ENCODE data around the gene RWDD1. TPM values are rescaled to one million over a fixed set of nuclear protein-coding genes. Genes with fewer than 3 reads are reported as not detected.
A peak's percentile ranks its signal among the peaks of the same experiment; 100 is the strongest.

Gene RWDD1
- total RNA-seq, 1 experiment from 2014 or later = 22.9 TPM

DNA sequence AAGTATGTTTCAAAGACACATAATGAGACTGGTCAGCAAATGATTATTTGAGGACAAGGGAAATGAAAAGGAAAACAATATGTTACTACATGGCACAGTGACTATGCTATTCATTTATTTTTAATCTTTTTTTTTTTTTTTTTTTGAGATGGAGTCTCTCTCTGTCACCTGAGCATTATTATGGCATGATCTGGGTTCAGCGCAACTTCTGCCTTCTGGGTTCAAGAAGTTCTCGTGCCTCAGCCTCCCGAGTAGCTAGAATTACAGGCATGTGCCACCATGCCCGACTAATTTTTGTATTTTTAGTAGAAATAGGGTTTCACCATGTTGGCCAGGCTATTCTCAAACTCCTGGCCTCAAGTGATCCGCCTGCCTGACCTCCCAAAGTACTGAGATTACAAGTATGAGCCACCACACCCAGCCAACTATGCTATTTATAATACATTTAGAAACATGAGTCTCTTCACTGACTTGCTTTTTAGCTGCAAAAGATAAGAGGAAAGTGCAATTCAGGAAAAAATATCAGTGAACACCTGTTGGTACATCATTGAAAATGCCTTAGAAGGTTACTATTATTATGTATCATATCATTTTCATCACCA, 14.4 kb upstream of the RWDD1 start:
- no TSS peak for BruUV-seq (replicated peaks)
- H3K27ac ChIP-seq = no peak overlapping the region

DNA sequence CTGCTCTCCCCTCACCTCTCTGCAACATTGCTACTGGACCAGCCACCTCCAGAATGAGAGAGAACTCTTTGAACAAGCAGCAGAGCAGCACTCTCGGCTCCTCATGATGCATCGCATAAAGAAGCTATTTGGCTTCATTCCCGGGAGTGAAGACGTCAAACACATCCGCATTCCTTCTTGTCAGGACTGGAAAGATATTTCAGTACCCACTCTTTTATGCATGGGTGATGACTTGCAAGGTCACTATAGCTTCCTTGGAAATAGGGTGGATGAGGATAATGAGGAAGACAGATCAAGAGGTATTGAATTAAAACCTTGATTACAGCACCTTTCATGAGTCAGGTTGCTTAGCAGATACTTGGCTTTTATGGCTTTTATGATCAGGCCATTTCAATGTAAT, 13.4 kb upstream of the RWDD1 start:
- BruUV-seq (replicated peaks) = no TSS peak
- H4K20me1 ChIP-seq (ENCODE audit: insufficient read depth) = no peaks in the 10 kb centered on the region
- no peak overlapping the region for H2AFZ ChIP-seq
- no peaks in the 10 kb centered on the region; the same call in 1 of the 2 replicates for H3K9me2 ChIP-seq (ENCODE audit: insufficient read depth)
- peaks cover 14% of the 10 kb centered on the region; the same call in 1 of the 2 replicates for H3K4me1 ChIP-seq (replicated peaks; ENCODE audit: insufficient read depth)
- H3K9me3 ChIP-seq (ENCODE audit: insufficient read depth, low read depth) = no peaks in the 10 kb centered on the region
- ChIA-PET CTCF (interaction anchor here (1.0 to 1.7 kb wide), 2 partner anchors 270 to 289 kb away, joined by 3 to 11 read pairs; no protein-coding TSS in a partner anchor), POLR2A (ENCODE audit: unreplicated experiment) (interaction anchor here (0.6 to 0.7 kb wide), 2 partner anchors 188 to 508 kb away, joined by 3 read pairs; no protein-coding TSS in a partner anchor)
- no peak overlapping the region for H3K27ac ChIP-seq
- H3K4me3 ChIP-seq = no peak overlapping the region
- H3K79me2 ChIP-seq (ENCODE audit: low read depth) = no peaks in the 10 kb centered on the region
- no peak overlapping the region for H3K4me2 ChIP-seq
- intact Hi-C loops (cut with micrococcal nuclease; ENCODE audit: unreplicated experiment) = loop anchor here (1.0 kb wide), 1 partner anchor 22 kb away; no protein-coding TSS in a partner anchor
- no peak for TF ChIP-seq EZH2 (IDR thresholded peaks at IDR 0.05; ENCODE audit: low read depth)
- TF ChIP-seq, protein P1, sequence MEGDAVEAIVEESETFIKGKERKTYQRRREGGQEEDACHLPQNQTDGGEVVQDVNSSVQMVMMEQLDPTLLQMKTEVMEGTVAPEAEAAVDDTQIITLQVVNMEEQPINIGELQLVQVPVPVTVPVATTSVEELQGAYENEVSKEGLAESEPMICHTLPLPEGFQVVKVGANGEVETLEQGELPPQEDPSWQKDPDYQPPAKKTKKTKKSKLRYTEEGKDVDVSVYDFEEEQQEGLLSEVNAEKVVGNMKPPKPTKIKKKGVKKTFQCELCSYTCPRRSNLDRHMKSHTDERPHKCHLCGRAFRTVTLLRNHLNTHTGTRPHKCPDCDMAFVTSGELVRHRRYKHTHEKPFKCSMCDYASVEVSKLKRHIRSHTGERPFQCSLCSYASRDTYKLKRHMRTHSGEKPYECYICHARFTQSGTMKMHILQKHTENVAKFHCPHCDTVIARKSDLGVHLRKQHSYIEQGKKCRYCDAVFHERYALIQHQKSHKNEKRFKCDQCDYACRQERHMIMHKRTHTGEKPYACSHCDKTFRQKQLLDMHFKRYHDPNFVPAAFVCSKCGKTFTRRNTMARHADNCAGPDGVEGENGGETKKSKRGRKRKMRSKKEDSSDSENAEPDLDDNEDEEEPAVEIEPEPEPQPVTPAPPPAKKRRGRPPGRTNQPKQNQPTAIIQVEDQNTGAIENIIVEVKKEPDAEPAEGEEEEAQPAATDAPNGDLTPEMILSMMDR (conservative IDR thresholded peaks at IDR 0.05) = no peak
- H3K36me3 ChIP-seq (ENCODE audit: low read depth) = no peaks in the 10 kb centered on the region
- peak; percentile 60 to 94 for DNase-seq
- H3F3A ChIP-seq (ENCODE audit: insufficient read depth, low read depth) = peaks cover 11% of the 10 kb centered on the region; the same call in 1 of the 2 replicates
- H3K27me3 ChIP-seq (ENCODE audit: insufficient read depth, low read depth) = no peaks in the 10 kb centered on the region

More for the DNA sequence above, 14.4 kb upstream of the RWDD1 start:
- ChIA-PET CTCF (no interaction called here), POLR2A (ENCODE audit: unreplicated experiment) (no interaction called here)
- Histone ChIP-seq H3K9me3 (ENCODE audit: insufficient read depth, low read depth) (no peaks in the 10 kb centered on the region), H3K4me1 (replicated peaks; ENCODE audit: insufficient read depth) (peaks cover 14% of the 10 kb centered on the region; the same call in 1 of the 2 replicates), H3F3A (ENCODE audit: insufficient read depth, low read depth) (peaks cover 11% of the 10 kb centered on the region; the same call in 1 of the 2 replicates), H4K20me1 (ENCODE audit: insufficient read depth) (no peaks in the 10 kb centered on the region), H3K4me2 (no peak overlapping the region), H3K27me3 (ENCODE audit: insufficient read depth, low read depth) (no peaks in the 10 kb centered on the region), H3K9me2 (ENCODE audit: insufficient read depth) (no peaks in the 10 kb centered on the region; the same call in 1 of the 2 replicates), H3K36me3 (ENCODE audit: low read depth) (no peaks in the 10 kb centered on the region), H3K4me3 (no peak overlapping the region), H3K79me2 (ENCODE audit: low read depth) (no peaks in the 10 kb centered on the region), H2AFZ (no peak overlapping the region)
- TF ChIP-seq, protein P1 (conservative IDR thresholded peaks at IDR 0.05) = no peak
- no peak for TF ChIP-seq EZH2 (IDR thresholded peaks at IDR 0.05; ENCODE audit: low read depth)
- intact Hi-C loops (cut with micrococcal nuclease; ENCODE audit: unreplicated experiment) = no loop called here
- no peak for DNase-seq

DNA sequence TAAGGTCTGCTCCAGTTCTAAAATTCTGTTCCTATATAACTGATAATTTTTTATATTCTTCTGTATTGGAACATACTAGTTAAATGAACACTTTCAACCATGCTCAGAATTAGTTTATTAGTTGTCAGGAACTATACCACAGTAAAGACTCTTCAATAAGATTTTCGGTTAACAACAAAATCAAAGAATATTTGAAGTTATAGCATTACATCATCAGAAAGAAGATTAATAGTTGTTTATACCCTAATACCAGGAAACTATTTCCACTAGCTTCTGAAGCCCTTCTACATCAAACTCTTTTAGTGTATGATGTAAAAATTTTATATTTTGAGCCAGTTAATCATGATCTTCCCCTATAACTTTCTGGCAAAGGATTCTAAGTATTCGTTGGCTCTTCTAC, 11.2 kb upstream of the RWDD1 start:
- no peaks in the 10 kb centered on the region for H3K79me2 ChIP-seq (ENCODE audit: low read depth)
- H3K4me1 ChIP-seq (replicated peaks; ENCODE audit: insufficient read depth) = peaks cover 14% of the 10 kb centered on the region; the same call in 1 of the 2 replicates
- no peaks in the 10 kb centered on the region for H3K9me3 ChIP-seq (ENCODE audit: insufficient read depth, low read depth)
- H3K36me3 ChIP-seq (ENCODE audit: low read depth) = no peaks in the 10 kb centered on the region
- no peak overlapping the region for H3K27ac ChIP-seq
- H4K20me1 ChIP-seq (ENCODE audit: insufficient read depth) = no peaks in the 10 kb centered on the region
- H3F3A ChIP-seq (ENCODE audit: insufficient read depth, low read depth) = peaks cover 11% of the 10 kb centered on the region; the same call in 1 of the 2 replicates
- DNase-seq = no peak
- H3K4me2 ChIP-seq = no peak overlapping the region
- TF ChIP-seq EZH2 (IDR thresholded peaks at IDR 0.05; ENCODE audit: low read depth) = no peak
- TF ChIP-seq, protein P1 (conservative IDR thresholded peaks at IDR 0.05) = 0 out of 2 replicates have a peak, but pooled peaks have one; percentile 18
- H3K27me3 ChIP-seq (ENCODE audit: insufficient read depth, low read depth) = no peaks in the 10 kb centered on the region
- H3K4me3 ChIP-seq = no peak overlapping the region
- H2AFZ ChIP-seq = no peak overlapping the region
- no TSS peak for BruUV-seq (replicated peaks)
- CTCF ChIA-PET = interaction anchor here (0.6 to 1.2 kb wide), 4 partner anchors 11 to 636 kb away, joined by 3 to 9 read pairs (median 4); partner anchors contain the start of gene RWDD1
- intact Hi-C loops (cut with micrococcal nuclease; ENCODE audit: unreplicated experiment) = loop anchor here (10.0 kb wide), 1 partner anchor 185 kb away; the partner anchor contains the start of gene DSE
- no peaks in the 10 kb centered on the region; the same call in 1 of the 2 replicates for H3K9me2 ChIP-seq (ENCODE audit: insufficient read depth)
- POLR2A ChIA-PET (ENCODE audit: unreplicated experiment) = no interaction called here
